GM12878 (cell line): ENCODE data around the gene AGRN. TPM values are rescaled to one million over a fixed set of nuclear protein-coding genes. Genes with fewer than 3 reads are reported as not detected.

Source experiments
- ATAC-seq: fragments of 200-7000 bp; cut with Tn5 transposase; 3 replicates; pipeline ENCODE4 v1.9.1; 2020; ENCODE audit warnings: mild to moderate bottlenecking, moderate library complexity
- BruUV-seq: library from RNA; stranded (reverse); fragments of 400-500 nt; replicated peaks from 2 replicates; lab custom pipeline; 2021; lab: Mats Ljungman, UMichigan
- CTCF ChIA-PET: fragments of 300-600 bp; sonication (Branson Sonifier 250); formaldehyde crosslinking; extraction: SDS; loops from one replicate; lab custom pipeline; 2021; ENCODE audit warnings: inconsistent platforms; lab: Yijun Ruan, JAX
- POLR2A ChIA-PET: fragments of 350-600 bp; formaldehyde crosslinking; extraction: SDS; loops from one replicate; lab custom pipeline; 2021; ENCODE audit warnings: inconsistent platforms; lab: Charles Lee
- RAD21 ChIA-PET: fragments of 300-600 bp; sonication (Branson Sonifier 250); formaldehyde crosslinking; loops from one replicate; lab custom pipeline; 2023; ENCODE audit warnings: antibody characterized with exemption; ENCODE audit not compliant: unreplicated experiment; lab: Charles Lee
- SMC1A ChIA-PET: fragments of 300-600 bp; sonication (Branson Sonifier 250); formaldehyde crosslinking; loops from one replicate; lab custom pipeline; 2023; ENCODE audit not compliant: unreplicated experiment, uncharacterized antibody; lab: Charles Lee
- DNase-seq: peaks from one replicate; pipeline ENCODE4 v3.0.0-alpha.2; 2011; ENCODE audit warnings: low read depth, low spot score
- FAIRE-seq: peaks from 3 replicates; lab custom pipeline; 2011; peaks lifted over from hg19 to GRCh38; lab: Jason Lieb, UNC
- H2AFZ ChIP-seq: 2 replicates; pipeline ENCODE4 v1.6.0; 2011; ENCODE audit warnings: low read depth, low read length, control low read depth; ENCODE audit not compliant: control insufficient read depth
- H3K27ac ChIP-seq: 2 replicates; pipeline ENCODE4 v1.5.1; 2011; ENCODE audit warnings: control low read depth; ENCODE audit not compliant: control insufficient read depth, insufficient read depth
- H3K27me3 ChIP-seq, 2 experiments: replicated peaks in 1 of 2; 2 replicates each; pipeline versions ENCODE4 v1.6.0 to v1.6.1; 2011; ENCODE audit warnings: low read length in 1 of 2; ENCODE audit not compliant: control insufficient read depth in 2 of 2, insufficient read depth in 2 of 2
- H3K36me3 ChIP-seq, 2 experiments: 2 replicates each; pipeline ENCODE4 v1.5.1; 2011; ENCODE audit warnings: low read length in 1 of 2; ENCODE audit not compliant: control insufficient read depth in 2 of 2, insufficient read depth in 2 of 2
- H3K4me1 ChIP-seq: 2 replicates; pipeline ENCODE4 v1.6.1; 2011; ENCODE audit warnings: mild to moderate bottlenecking, low read length, moderate library complexity, mixed read lengths; ENCODE audit not compliant: control insufficient read depth, insufficient read depth
- H3K4me2 ChIP-seq: 2 replicates; pipeline ENCODE4 v1.6.0; 2011; ENCODE audit warnings: control low read depth; ENCODE audit not compliant: control insufficient read depth, insufficient read depth
- H3K4me3 ChIP-seq: fragments of 200-600 bp; sonication (generic); 2 replicates; pipeline ENCODE4 v1.5.1; 2016
- H3K79me2 ChIP-seq: 2 replicates; pipeline ENCODE4 v1.6.0; 2011; ENCODE audit warnings: low read length; ENCODE audit not compliant: control insufficient read depth, insufficient read depth
- H3K9ac ChIP-seq: 2 replicates; pipeline ENCODE4 v1.8.0; 2011; ENCODE audit warnings: low read length, control low read depth, mixed read lengths; ENCODE audit not compliant: control insufficient read depth, insufficient read depth
- H3K9me3 ChIP-seq: replicated peaks from 3 replicates; pipeline ENCODE4 v1.5.1; 2011; ENCODE audit warnings: mild to moderate bottlenecking, low read length; ENCODE audit not compliant: control insufficient read depth, insufficient read depth
- H4K20me1 ChIP-seq: 2 replicates; pipeline ENCODE4 v1.6.0; 2011; ENCODE audit not compliant: control insufficient read depth, insufficient read depth
- ETV6 ChIP-seq, 2 experiments: fragments of 450-650 bp in 1 of 2; IDR thresholded peaks in 1 of 2; conservative IDR thresholded peaks in 1 of 2; 2 replicates each; pipeline ENCODE4 v1.6.1; 2014; ENCODE audit warnings: antibody characterized with exemption in 1 of 2, borderline replicate concordance in 1 of 2, low read depth in 1 of 2, mild to moderate bottlenecking in 1 of 2, moderate library complexity in 1 of 2
- IKZF1 ChIP-seq: fragments of 450-650 bp; conservative IDR thresholded peaks from 2 replicates; pipeline ENCODE4 v1.6.1; 2017; ENCODE audit warnings: antibody characterized with exemption, mild to moderate bottlenecking
- JUNB ChIP-seq: IDR thresholded peaks from 2 replicates; pipeline ENCODE4 v1.6.1; 2016; ENCODE audit warnings: antibody characterized with exemption, mild to moderate bottlenecking
- MEF2A ChIP-seq: IDR thresholded peaks from 2 replicates; pipeline ENCODE4 v1.6.1; 2011; ENCODE audit warnings: low read depth, mild to moderate bottlenecking, low read length, moderate library complexity; ENCODE audit not compliant: insufficient read depth
- NR2F1 ChIP-seq: fragments of 450-650 bp; conservative IDR thresholded peaks from 2 replicates; pipeline ENCODE4 v1.6.1; 2017; ENCODE audit warnings: mild to moderate bottlenecking
- NRF1 ChIP-seq: conservative IDR thresholded peaks from 2 replicates; pipeline ENCODE4 v1.6.1; 2011; ENCODE audit warnings: mild to moderate bottlenecking, low read depth, low read length, improper control_type of control experiment
- PRDM15 ChIP-seq: fragments of 450-650 bp; formaldehyde crosslinking; IDR thresholded peaks from 2 replicates; pipeline ENCODE4 v1.4.0; 2020; ENCODE audit warnings: mild to moderate bottlenecking, moderate library complexity
- RBBP5 ChIP-seq: fragments of 200-600 bp; sonication (generic); conservative IDR thresholded peaks from 2 replicates; pipeline ENCODE4 v1.6.1; 2016
- SUZ12 ChIP-seq: fragments of 200-600 bp; sonication (generic); IDR thresholded peaks from one replicate; pipeline ENCODE4 v1.6.1; 2018; ENCODE audit warnings: antibody characterized with exemption, mild to moderate bottlenecking; ENCODE audit not compliant: unreplicated experiment
- TARDBP ChIP-seq: IDR thresholded peaks from 2 replicates; pipeline ENCODE4 v1.6.1; 2016; ENCODE audit warnings: borderline replicate concordance
- TCF3 ChIP-seq: IDR thresholded peaks from 2 replicates; pipeline ENCODE4 v1.6.1; 2012; ENCODE audit warnings: low read depth, mild to moderate bottlenecking, low read length, borderline replicate concordance; ENCODE audit not compliant: insufficient read depth
- ZNF24 ChIP-seq: fragments of 450-650 bp; IDR thresholded peaks from 2 replicates; pipeline ENCODE4 v1.6.1; 2017; ENCODE audit warnings: antibody characterized with exemption, mild to moderate bottlenecking
- WGBS: methylation state at CpG from one replicate; pipeline ENCODE4 v1.1.6; 2016; ENCODE audit warnings: low lambda C conversion rate; ENCODE audit not compliant: insufficient replicate concordance, insufficient coverage; ENCODE audit errors: missing lambda C conversion rate; 5-methylcytosine and 5-hydroxymethylcytosine counted together
- in situ Hi-C: fragments of 300-500 bp; cut with MboI; formaldehyde crosslinking; loops from 9 replicates; pipeline ENCODE4 v1.14.3; 2018; ENCODE audit warnings: mixed read lengths
- intact Hi-C: fragments of 100-400 bp; cut with micrococcal nuclease; formaldehyde crosslinking; loops from one replicate; pipeline ENCODE4 v1.14.2; 2022; ENCODE audit not compliant: unreplicated experiment
- polyA plus RNA-seq, 11 experiments: library from polyadenylated mRNA; depleted of rRNA in 4 of 11; unstranded in 6 of 11; stranded (reverse) in 5 of 11; fragments of >200 nt; fragmentation: Nextera tagmentation in 4 of 11; fragmentation: Illumina TruSeq in 1 of 11; extraction: Ambion mirVana in 4 of 11; extraction: Trizol in 1 of 11; gene quantifications; 1 replicate in 1 of 11; 2 replicates in 10 of 11; pipeline versions ENCODE4 v1.2.1 to v1.2.3, GENCODE V29; 2011 to 2016; ENCODE audit warnings: inconsistent platforms in 2 of 11, missing spikeins in 2 of 11, low read depth in 1 of 11
- total RNA-seq, 4 experiments: library from RNA; depleted of rRNA in 3 of 4; stranded (reverse); fragments of >200 nt in 3 of 4; fragmentation: Illumina TruSeq in 1 of 4; extraction: Trizol in 1 of 4; gene quantifications; 2 replicates each; pipeline versions ENCODE4 v1.2.1 to v1.2.3, GENCODE V29; 2013 to 2021
- TF ChIP-seq, protein P1 (sequence below): IDR thresholded peaks from 2 replicates; pipeline ENCODE4 v1.6.1; 2011; ENCODE audit warnings: borderline replicate concordance, low read depth, mild to moderate bottlenecking, moderate library complexity, low read length; ENCODE audit not compliant: insufficient read depth, poor library complexity, severe bottlenecking

Gene AGRN
- total and polyA plus RNA-seq, 10 of the 15 experiments (the other 5 are each of a cell fraction or from before 2014, with no cell fraction given): 0.02 to 41.8 (median 4.1) TPM

DNA sequence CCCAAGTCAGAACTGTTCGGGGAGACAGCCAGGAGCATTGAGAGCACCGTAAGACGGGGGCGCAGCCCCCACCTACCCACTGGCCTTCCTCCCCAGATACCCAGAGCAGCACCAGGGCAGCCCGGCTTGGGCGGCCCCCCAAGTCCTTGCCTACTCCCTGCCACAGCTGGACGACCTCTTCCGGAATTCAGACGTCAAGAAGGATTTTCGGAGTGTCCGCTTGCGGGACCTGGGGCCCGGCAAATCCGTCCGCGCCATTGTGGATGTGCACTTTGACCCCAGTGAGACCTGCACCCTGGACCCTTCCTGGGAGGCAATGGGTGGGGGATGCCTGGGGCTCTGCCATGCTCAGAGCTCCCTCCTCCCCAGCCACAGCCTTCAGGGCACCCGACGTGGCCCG lies 27.5 kb downstream of the AGRN start:
- ChIA-PET RAD21 (no interaction called here), CTCF (no interaction called here), SMC1A (no interaction called here)
- no peak overlapping the region for H3K4me2 ChIP-seq
- no peaks in the 10 kb centered on the region for H3K9me3 ChIP-seq
- ATAC-seq: no peak
- peaks cover 3 to 24% of the 10 kb centered on the region in 2 experiments; a peak in 3 of 4 replicates for H3K36me3 ChIP-seq
- intact Hi-C loops: no loop called here
- no peak overlapping the region for H3K27ac ChIP-seq
- WGBS: 88% methylated on average over 19 of the region's 19 CpGs
- no peak overlapping the region for H3K9ac ChIP-seq
- peaks cover 5% of the 10 kb centered on the region; the same call in 1 of the 2 replicates for H3K4me1 ChIP-seq
- no peak for DNase-seq
- no TSS peak for BruUV-seq
- H3K27me3 ChIP-seq: no peaks in the 10 kb centered on the region
- no peaks in the 10 kb centered on the region for H4K20me1 ChIP-seq
- H3K4me3 ChIP-seq: no peak overlapping the region
- FAIRE-seq: no peak
- H2AFZ ChIP-seq: no peak overlapping the region
- no peak for TF ChIP-seq MEF2A
- TF ChIP-seq, all 136 proteins: peak for 0
- in situ Hi-C loops: no loop called here
- H3K79me2 ChIP-seq: no peaks in the 10 kb centered on the region
- POLR2A ChIA-PET: no interaction called here

GRCh38 chr1:1047963-1048362 lies 28.0 kb downstream of the AGRN start:
- ChIA-PET POLR2A (no interaction called here), CTCF (no interaction called here)
- WGBS: 89% methylated on average over 18 of the region's 25 CpGs

More at GRCh38 chr1:1047963-1048362, 28.0 kb downstream of the AGRN start:
- no peak for ATAC-seq
- BruUV-seq: no TSS peak
- Histone ChIP-seq H3K4me2 (no peak overlapping the region), H4K20me1 (no peaks in the 10 kb centered on the region), H3K79me2 (no peaks in the 10 kb centered on the region), H3K4me1 (peaks cover 5% of the 10 kb centered on the region; the same call in 1 of the 2 replicates), H3K9ac (no peak overlapping the region), H3K27me3 (no peaks in the 10 kb centered on the region), H3K36me3 (peaks cover 3 to 24% of the 10 kb centered on the region in 2 experiments; a peak in 3 of 4 replicates), H2AFZ (no peak overlapping the region), H3K27ac (no peak overlapping the region), H3K4me3 (no peak overlapping the region), H3K9me3 (no peaks in the 10 kb centered on the region)
- no peak for FAIRE-seq
- in situ Hi-C loops: no loop called here
- SMC1A ChIA-PET: no interaction called here
- DNase-seq: no peak
- intact Hi-C loops: no loop called here
- RAD21 ChIA-PET: no interaction called here
- TF ChIP-seq IKZF1 (no peak), JUNB (no peak), TARDBP (no peak), PRDM15 (no peak), TCF3 (no peak), NRF1 (no peak), ETV6 (conservative IDR thresholded peaks at IDR 0.05 in 1 of 2, IDR thresholded peaks at IDR 0.05 in 1 of 2; ENCODE audit: borderline replicate concordance in 1 of 2, low read depth in 1 of 2) (no peak), NR2F1 (no peak), SUZ12 (no peak), ZNF24 (no peak), RBBP5 (no peak)
- TF ChIP-seq, protein P1, sequence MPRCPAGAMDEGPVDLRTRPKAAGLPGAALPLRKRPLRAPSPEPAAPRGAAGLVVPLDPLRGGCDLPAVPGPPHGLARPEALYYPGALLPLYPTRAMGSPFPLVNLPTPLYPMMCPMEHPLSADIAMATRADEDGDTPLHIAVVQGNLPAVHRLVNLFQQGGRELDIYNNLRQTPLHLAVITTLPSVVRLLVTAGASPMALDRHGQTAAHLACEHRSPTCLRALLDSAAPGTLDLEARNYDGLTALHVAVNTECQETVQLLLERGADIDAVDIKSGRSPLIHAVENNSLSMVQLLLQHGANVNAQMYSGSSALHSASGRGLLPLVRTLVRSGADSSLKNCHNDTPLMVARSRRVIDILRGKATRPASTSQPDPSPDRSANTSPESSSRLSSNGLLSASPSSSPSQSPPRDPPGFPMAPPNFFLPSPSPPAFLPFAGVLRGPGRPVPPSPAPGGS: no peak
- TF ChIP-seq, all 136 proteins: peak for 0
